ENCODE measurements around the gene IFNL3. TPM values are rescaled to one million over a fixed set of nuclear protein-coding genes. Genes with fewer than 3 reads are reported as not detected.

Gene IFNL3
- total and polyA plus RNA-seq, 4 donors, result not detected

DNA sequence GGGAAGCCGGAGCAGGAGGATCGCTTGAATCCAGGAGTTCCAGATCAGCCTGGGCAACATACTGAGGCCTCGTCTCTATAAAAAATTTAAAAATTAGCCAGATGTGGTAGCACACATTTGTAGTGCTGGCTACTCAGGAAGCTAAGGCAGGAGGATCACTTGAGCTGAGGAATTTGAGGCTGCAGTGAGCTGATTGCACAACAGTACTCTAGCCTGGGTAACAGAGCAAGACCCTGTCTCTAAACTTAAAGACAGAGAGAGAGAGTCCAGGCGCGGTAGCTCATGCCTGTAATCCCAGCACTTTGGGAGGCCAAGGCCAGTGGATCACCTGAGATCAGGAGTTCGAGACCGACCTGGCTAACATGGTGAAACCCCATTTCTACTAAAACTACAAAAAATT is 4.4 kb downstream of the IFNL3 start:
- no peaks in the 10 kb centered on the region for H3K9me3 ChIP-seq (ENCODE audit: control insufficient read depth in 4 of 4, low read length in 3 of 4)
- TF ChIP-seq JUND (IDR thresholded peaks at IDR 0.05), result no peak
- no peak for TF ChIP-seq EGR1 (IDR thresholded peaks at IDR 0.05; ENCODE audit: low read depth in 2 of 2)
- TF ChIP-seq NR2F2 (IDR thresholded peaks at IDR 0.05), result no peak
- no peak for TF ChIP-seq HNF4G (IDR thresholded peaks at IDR 0.05)
- TF ChIP-seq, protein P1, sequence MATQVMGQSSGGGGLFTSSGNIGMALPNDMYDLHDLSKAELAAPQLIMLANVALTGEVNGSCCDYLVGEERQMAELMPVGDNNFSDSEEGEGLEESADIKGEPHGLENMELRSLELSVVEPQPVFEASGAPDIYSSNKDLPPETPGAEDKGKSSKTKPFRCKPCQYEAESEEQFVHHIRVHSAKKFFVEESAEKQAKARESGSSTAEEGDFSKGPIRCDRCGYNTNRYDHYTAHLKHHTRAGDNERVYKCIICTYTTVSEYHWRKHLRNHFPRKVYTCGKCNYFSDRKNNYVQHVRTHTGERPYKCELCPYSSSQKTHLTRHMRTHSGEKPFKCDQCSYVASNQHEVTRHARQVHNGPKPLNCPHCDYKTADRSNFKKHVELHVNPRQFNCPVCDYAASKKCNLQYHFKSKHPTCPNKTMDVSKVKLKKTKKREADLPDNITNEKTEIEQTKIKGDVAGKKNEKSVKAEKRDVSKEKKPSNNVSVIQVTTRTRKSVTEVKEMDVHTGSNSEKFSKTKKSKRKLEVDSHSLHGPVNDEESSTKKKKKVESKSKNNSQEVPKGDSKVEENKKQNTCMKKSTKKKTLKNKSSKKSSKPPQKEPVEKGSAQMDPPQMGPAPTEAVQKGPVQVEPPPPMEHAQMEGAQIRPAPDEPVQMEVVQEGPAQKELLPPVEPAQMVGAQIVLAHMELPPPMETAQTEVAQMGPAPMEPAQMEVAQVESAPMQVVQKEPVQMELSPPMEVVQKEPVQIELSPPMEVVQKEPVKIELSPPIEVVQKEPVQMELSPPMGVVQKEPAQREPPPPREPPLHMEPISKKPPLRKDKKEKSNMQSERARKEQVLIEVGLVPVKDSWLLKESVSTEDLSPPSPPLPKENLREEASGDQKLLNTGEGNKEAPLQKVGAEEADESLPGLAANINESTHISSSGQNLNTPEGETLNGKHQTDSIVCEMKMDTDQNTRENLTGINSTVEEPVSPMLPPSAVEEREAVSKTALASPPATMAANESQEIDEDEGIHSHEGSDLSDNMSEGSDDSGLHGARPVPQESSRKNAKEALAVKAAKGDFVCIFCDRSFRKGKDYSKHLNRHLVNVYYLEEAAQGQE (IDR thresholded peaks at IDR 0.05), result no peak
- TF ChIP-seq GABPA (IDR thresholded peaks at IDR 0.05 in 1 of 2, conservative IDR thresholded peaks at IDR 0.05 in 1 of 2), result no peak
- TF ChIP-seq YY1 (IDR thresholded peaks at IDR 0.05), result no peak
- no peak overlapping the region for H3K4me3 ChIP-seq (ENCODE audit: low read depth in 1 of 3, low read length in 3 of 3)
- no peaks in the 10 kb centered on the region for H3K27me3 ChIP-seq (ENCODE audit: control insufficient read depth in 4 of 4, insufficient read depth in 4 of 4, low read length in 3 of 4)
- H3K36me3 ChIP-seq (ENCODE audit: control insufficient read depth in 4 of 4, insufficient read depth in 3 of 4, low read depth in 1 of 4, low read length in 3 of 4), result no peaks in the 10 kb centered on the region
- 95% methylated on average over 7 of the region's 7 CpGs for WGBS
- H3K27ac ChIP-seq (ENCODE audit: low read depth in 1 of 2, low read length in 2 of 2), result no peak overlapping the region
- H3K4me1 ChIP-seq (ENCODE audit: control insufficient read depth in 4 of 4, insufficient read depth in 4 of 4, low read length in 3 of 4), result peaks cover 0 to 2% (median 0%) of the 10 kb centered on the region in 4 donors
- no peak overlapping the region for H3K9ac ChIP-seq (ENCODE audit: low read depth in 1 of 2, low read length in 2 of 2)
- no peak for DNase-seq (ENCODE audit: low spot score)

DNA sequence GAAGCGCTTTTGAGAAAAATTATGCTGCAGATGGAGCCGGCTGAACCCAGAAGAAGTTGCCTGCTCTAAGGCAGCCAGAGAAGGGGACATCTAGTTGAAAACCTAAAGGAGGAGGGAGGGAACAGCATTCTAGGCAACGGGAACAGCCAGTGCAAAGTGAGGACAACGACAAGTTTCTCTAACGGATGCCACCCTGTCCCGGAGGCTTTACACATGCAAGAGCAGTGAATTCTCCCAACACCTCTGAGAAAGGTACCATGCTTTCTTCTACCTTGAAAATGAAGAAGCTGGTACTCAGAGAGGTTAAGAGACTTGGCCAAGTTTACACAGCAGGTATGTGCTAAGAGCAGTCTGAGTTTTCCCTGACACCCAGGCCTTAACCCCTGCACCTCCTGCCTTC is 5.9 kb downstream of the IFNL3 start:
- Histone ChIP-seq H3K4me3 (ENCODE audit: low read depth in 1 of 3, low read length in 3 of 3) (no peak overlapping the region), H3K9ac (ENCODE audit: low read depth in 1 of 2, low read length in 2 of 2) (no peak overlapping the region), H3K27me3 (ENCODE audit: control insufficient read depth in 4 of 4, insufficient read depth in 4 of 4, low read length in 3 of 4) (no peaks in the 10 kb centered on the region), H3K4me1 (ENCODE audit: control insufficient read depth in 4 of 4, insufficient read depth in 4 of 4, low read length in 3 of 4) (peaks cover 0 to 2% (median 0%) of the 10 kb centered on the region in 4 donors), H3K27ac (ENCODE audit: low read depth in 1 of 2, low read length in 2 of 2) (no peak overlapping the region), H3K36me3 (ENCODE audit: control insufficient read depth in 4 of 4, insufficient read depth in 3 of 4, low read depth in 1 of 4, low read length in 3 of 4) (no peaks in the 10 kb centered on the region), H3K9me3 (ENCODE audit: control insufficient read depth in 4 of 4, low read length in 3 of 4) (no peaks in the 10 kb centered on the region)
- TF ChIP-seq YY1 (IDR thresholded peaks at IDR 0.05), result no peak
- no peak for TF ChIP-seq GABPA (IDR thresholded peaks at IDR 0.05 in 1 of 2, conservative IDR thresholded peaks at IDR 0.05 in 1 of 2)
- no peak for TF ChIP-seq RAD21 (IDR thresholded peaks at IDR 0.05)
- TF ChIP-seq, protein P2, sequence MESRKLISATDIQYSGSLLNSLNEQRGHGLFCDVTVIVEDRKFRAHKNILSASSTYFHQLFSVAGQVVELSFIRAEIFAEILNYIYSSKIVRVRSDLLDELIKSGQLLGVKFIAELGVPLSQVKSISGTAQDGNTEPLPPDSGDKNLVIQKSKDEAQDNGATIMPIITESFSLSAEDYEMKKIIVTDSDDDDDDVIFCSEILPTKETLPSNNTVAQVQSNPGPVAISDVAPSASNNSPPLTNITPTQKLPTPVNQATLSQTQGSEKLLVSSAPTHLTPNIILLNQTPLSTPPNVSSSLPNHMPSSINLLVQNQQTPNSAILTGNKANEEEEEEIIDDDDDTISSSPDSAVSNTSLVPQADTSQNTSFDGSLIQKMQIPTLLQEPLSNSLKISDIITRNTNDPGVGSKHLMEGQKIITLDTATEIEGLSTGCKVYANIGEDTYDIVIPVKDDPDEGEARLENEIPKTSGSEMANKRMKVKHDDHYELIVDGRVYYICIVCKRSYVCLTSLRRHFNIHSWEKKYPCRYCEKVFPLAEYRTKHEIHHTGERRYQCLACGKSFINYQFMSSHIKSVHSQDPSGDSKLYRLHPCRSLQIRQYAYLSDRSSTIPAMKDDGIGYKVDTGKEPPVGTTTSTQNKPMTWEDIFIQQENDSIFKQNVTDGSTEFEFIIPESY (IDR thresholded peaks at IDR 0.05), result no peak
- TF ChIP-seq RXRA (IDR thresholded peaks at IDR 0.05), result no peak
- TF ChIP-seq SP1 (IDR thresholded peaks at IDR 0.05), result no peak
- TF ChIP-seq, protein P3, sequence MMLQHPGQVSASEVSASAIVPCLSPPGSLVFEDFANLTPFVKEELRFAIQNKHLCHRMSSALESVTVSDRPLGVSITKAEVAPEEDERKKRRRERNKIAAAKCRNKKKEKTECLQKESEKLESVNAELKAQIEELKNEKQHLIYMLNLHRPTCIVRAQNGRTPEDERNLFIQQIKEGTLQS (IDR thresholded peaks at IDR 0.05), result no peak
- TF ChIP-seq, protein P4, sequence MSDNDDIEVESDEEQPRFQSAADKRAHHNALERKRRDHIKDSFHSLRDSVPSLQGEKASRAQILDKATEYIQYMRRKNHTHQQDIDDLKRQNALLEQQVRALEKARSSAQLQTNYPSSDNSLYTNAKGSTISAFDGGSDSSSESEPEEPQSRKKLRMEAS (IDR thresholded peaks at IDR 0.05), result no peak
- TF ChIP-seq FOXA1 (IDR thresholded peaks at IDR 0.05), result no peak
- no peak for DNase-seq (ENCODE audit: low spot score)
- WGBS, result 93% methylated on average over 6 of the region's 6 CpGs
